ENCODE measurements around the gene INSR.

DNA sequence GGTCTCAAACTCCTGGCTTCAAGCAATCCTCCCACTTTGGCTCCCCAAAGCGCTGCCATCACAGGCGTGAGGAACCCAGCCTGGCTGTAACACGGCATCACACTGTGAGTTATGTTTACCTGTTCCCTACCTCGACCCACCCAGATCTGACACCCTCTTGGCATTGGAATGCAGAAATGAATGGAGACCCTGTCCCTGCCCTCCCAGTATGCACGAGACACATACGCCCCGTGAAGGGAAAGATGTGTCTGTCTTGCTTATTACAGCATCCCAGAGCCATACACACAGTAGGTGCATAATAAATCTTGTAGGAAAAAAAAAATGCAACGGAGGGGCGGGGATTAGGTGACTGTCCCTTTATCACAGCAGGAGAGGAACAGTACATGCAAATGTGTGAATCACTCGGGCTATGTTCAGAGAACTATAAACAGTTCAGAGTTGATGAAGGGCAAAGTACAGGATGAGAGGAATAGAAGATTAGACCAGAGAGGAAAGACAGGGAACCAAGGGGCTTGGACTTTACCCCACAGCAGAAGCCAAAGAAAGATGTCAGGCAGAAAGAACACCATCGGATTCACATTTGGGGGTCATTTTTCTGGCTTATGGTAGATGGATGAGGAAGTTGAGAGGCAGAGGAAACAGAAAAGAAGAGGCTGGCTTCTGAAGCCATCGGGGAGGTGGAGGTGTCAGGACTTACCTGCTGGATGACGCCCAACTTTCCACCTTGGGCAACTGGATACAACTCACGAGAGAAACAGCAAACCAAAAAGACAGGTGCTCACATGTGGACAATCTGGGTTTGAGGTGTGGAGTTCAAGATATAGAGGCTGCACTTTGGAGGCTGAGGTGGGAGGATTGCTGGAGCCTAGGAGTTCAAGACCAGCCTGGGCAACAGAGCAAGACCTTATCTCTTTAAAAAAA lies 94.3 kb downstream of the INSR start:
- TF ChIP-seq, protein P1, sequence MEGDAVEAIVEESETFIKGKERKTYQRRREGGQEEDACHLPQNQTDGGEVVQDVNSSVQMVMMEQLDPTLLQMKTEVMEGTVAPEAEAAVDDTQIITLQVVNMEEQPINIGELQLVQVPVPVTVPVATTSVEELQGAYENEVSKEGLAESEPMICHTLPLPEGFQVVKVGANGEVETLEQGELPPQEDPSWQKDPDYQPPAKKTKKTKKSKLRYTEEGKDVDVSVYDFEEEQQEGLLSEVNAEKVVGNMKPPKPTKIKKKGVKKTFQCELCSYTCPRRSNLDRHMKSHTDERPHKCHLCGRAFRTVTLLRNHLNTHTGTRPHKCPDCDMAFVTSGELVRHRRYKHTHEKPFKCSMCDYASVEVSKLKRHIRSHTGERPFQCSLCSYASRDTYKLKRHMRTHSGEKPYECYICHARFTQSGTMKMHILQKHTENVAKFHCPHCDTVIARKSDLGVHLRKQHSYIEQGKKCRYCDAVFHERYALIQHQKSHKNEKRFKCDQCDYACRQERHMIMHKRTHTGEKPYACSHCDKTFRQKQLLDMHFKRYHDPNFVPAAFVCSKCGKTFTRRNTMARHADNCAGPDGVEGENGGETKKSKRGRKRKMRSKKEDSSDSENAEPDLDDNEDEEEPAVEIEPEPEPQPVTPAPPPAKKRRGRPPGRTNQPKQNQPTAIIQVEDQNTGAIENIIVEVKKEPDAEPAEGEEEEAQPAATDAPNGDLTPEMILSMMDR (IDR thresholded peaks at IDR 0.05), result no peak
- TF ChIP-seq EP300 (IDR thresholded peaks at IDR 0.05) (no peak), POLR2A (IDR thresholded peaks at IDR 0.05) (no peak)
